Activated CD4-positive, alpha-beta T cell treated with anti-CD3 and anti-CD28 coated beads, Interleukin-2, amount 10 ng/mL, durations not matched to agents 24 days and 14 days (primary cell): ENCODE measurements around the gene SKAP1. TPM values are rescaled to one million over a fixed set of nuclear protein-coding genes. Genes with fewer than 3 reads are reported as not detected.
A peak's percentile ranks its signal among the peaks of the same experiment; 100 is the strongest.
"Not testable (repeated sequence)": the region's sequence is repeated elsewhere in the genome, so short reads cannot be mapped to it uniquely, and the experiment has no call there.

ENCODE experiments used
- DNase-seq: peaks from one replicate; pipeline ENCODE4 v3.0.0; 2022
- H3K27ac Mint-ChIP-seq: one replicate; pipeline ENCODE4 v1.8.0; 2022; ENCODE audit warnings: mild to moderate bottlenecking, mixed read lengths
- H3K27me3 Mint-ChIP-seq: one replicate; pipeline ENCODE4 v1.8.0; 2022; ENCODE audit warnings: mixed read lengths
- H3K36me3 Mint-ChIP-seq: one replicate; pipeline ENCODE4 v1.8.0; 2022; ENCODE audit warnings: low read depth, mild to moderate bottlenecking, mixed read lengths
- H3K4me1 Mint-ChIP-seq: one replicate; pipeline ENCODE4 v1.8.0; 2021; ENCODE audit warnings: mixed read lengths
- H3K4me3 Mint-ChIP-seq: one replicate; pipeline ENCODE4 v1.8.0; 2022; ENCODE audit warnings: mild to moderate bottlenecking, moderate library complexity, mixed read lengths
- H3K9me3 Mint-ChIP-seq: one replicate; pipeline ENCODE4 v1.8.0; 2021; ENCODE audit warnings: mixed read lengths
- intact Hi-C: fragments of 100-400 bp; cut with micrococcal nuclease; formaldehyde crosslinking; loops from one replicate; pipeline ENCODE4 v1.15.1; 2023
- total RNA-seq: library from RNA; stranded (reverse); gene quantifications from 2 replicates; pipeline ENCODE4 v1.2.3, GENCODE V29; 2022

SKAP1 gene
- total RNA-seq, 1 donor from 2014 or later = 59.3 TPM

DNA sequence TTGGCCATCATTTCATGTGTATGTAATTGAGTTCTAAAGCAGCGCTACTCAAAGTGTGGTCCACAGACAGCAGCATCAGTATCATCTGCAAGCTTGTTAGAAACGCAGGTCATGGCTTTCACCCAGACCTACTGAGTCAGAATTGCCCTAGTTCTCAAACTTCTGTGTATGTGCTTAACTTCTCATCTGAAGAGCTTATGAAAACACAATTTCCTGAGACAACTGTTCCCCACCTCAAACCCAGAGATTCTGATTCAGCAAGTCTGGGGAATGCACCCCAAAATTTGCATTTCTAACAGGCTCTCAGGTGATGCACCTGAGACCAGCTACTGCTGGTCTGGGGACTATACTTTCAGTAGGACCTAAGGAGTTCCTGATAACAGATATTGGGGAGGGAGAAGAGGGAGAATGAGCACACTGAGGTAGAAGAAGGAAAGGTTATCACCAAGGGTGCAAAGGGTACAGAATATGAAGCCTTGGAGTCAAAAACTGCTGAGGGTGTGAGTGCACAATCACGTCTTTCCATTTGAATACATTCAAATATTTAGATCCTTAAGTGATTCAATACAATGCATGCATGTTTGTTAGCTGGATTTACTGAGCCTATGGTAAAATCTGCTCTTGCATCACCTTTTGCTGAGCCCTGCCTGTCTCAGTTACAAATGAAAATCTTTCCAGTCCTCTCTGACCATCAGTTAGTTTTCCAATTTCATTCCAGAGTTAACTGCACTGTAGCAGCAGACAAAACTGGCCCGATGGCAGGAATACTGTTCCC lies 29.2 kb upstream of the SKAP1 start:
- H3K9me3 Mint-ChIP-seq = no peaks in the 10 kb centered on the region
- no peaks in the 10 kb centered on the region for H3K36me3 Mint-ChIP-seq
- H3K27me3 Mint-ChIP-seq = peaks cover 3% of the 10 kb centered on the region
- H3K4me1 Mint-ChIP-seq = peaks cover 41% of the 10 kb centered on the region
- intact Hi-C loops = no loop called here
- peak overlapping the region; percentile 4 for H3K27ac Mint-ChIP-seq
- no peak for DNase-seq
- H3K4me3 Mint-ChIP-seq = no peak overlapping the region

DNA sequence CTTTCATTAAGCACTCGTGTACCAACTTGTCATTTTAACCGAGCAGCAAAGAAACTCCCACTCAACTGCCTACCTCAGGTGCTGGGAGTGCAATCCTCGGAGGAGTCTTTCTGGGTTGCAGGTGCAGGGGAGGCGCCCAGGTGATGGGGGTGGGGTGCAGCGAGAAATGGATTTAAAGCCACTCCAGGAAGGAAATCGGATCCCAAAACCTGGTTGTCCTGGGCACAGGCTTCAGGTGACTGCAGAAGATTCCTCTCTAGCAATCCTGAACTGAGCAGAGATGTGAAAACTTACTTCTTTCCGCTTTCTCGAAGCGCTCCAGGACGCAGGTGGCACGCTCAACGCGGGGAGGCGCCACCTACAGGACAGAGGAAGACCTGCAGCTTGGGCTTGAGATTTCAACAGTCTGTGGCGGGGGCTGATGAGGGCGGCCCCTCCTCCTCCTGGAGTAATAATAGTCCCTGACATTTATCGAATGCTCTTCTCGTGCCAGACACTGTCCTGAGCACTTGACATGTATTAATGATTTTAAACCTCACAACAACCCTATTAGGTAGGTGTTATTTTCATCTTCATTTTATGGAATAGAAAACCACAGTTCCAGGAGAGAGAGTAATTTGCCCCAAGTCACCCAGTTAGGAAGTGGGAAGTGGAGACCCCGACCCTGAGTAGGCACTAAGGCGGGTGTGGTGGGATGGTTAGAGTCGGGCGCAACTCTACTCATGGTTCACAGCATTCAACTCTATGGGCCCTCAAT lies 27.2 kb upstream of the SKAP1 start:
- peaks cover 53% of the 10 kb centered on the region for H3K4me1 Mint-ChIP-seq
- no peaks in the 10 kb centered on the region for H3K9me3 Mint-ChIP-seq
- H3K4me3 Mint-ChIP-seq = peak overlapping the region; percentile 53
- DNase-seq = peak; percentile 93
- intact Hi-C loops = loop anchor here (1.0 to 2.0 kb wide), 6 partner anchors 16 to 120 kb away; no protein-coding TSS in a partner anchor
- no peaks in the 10 kb centered on the region for H3K27me3 Mint-ChIP-seq
- H3K36me3 Mint-ChIP-seq = no peaks in the 10 kb centered on the region
- peak overlapping the region; percentile 17 for H3K27ac Mint-ChIP-seq

- H3K27me3 Mint-ChIP-seq = no peaks in the 10 kb centered on the region
- no peaks in the 10 kb centered on the region for H3K9me3 Mint-ChIP-seq
- peaks cover 60% of the 10 kb centered on the region for H3K4me1 Mint-ChIP-seq
- peak overlapping the region; percentile 53 for H3K4me3 Mint-ChIP-seq
- intact Hi-C loops = loop anchor here (2.0 kb wide), 3 partner anchors 26 to 120 kb away; no protein-coding TSS in a partner anchor
- H3K36me3 Mint-ChIP-seq = no peaks in the 10 kb centered on the region
- peak; percentile 75 for DNase-seq
- H3K27ac Mint-ChIP-seq = no peak overlapping the region
Measured at GRCh38 chr17:48456589-48456988, 26.6 kb upstream of the SKAP1 start.

DNA sequence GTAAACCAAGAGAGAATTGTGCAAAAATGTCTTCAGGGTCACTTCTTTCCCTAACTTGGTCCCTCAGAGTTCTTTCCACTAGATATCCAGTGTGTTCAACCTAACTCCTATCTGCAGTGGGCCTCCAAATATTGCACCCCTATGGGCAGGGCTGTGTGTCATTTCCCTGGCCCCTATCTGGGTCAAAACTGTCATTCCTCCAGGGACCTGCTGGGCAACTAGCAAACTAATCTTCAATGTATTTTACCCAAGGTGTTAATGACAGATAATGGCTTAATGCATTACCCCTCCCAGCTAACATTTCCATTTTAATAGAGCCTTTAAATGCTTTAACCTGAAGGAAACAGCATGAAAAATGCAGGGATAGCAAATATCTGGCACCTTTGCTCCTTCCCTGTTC lies 25.8 kb upstream of the SKAP1 start:
- Mint-ChIP-seq H3K36me3 (no peaks in the 10 kb centered on the region), H3K4me1 (peaks cover 63% of the 10 kb centered on the region), H3K9me3 (no peaks in the 10 kb centered on the region), H3K4me3 (no peak overlapping the region), H3K27ac (no peak overlapping the region), H3K27me3 (no peaks in the 10 kb centered on the region)
- intact Hi-C loops = loop anchor here (2.0 kb wide), 3 partner anchors 27 to 119 kb away; no protein-coding TSS in a partner anchor
- no peak for DNase-seq

- no peaks in the 10 kb centered on the region for H3K9me3 Mint-ChIP-seq
- H3K36me3 Mint-ChIP-seq = peaks cover 2% of the 10 kb centered on the region
- peak overlapping the region; percentile 67 for H3K4me3 Mint-ChIP-seq
- peak overlapping the region; percentile 95 for H3K27ac Mint-ChIP-seq
- intact Hi-C loops = loop anchor here (1.0 kb wide), 2 partner anchors 12 to 24 kb away; no protein-coding TSS in a partner anchor
- no peaks in the 10 kb centered on the region for H3K27me3 Mint-ChIP-seq
- peak; percentile 81 for DNase-seq
- peaks cover 61% of the 10 kb centered on the region for H3K4me1 Mint-ChIP-seq
Measured at GRCh38 chr17:48453447-48453846, 23.4 kb upstream of the SKAP1 start.

DNA sequence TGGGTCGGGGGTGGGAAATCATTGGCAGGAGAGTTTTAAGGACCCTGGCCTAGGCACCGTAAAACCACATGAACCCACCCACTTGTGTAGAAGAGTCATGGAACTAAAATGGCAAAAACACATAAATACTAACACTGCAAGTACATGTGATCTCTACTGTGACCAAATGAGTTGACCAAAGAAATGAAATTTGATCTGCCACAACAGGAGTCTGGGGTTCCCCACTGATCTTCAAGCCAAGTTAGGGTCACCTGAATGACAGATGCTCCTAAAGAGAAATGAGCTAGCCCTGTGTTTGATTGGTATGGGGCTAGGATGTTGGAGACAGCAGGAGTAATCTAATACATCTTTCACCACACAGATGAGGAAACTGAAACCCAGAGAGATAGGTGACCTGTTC lies 21.5 kb upstream of the SKAP1 start:
- Mint-ChIP-seq H3K4me1 (peaks cover 52% of the 10 kb centered on the region), H3K9me3 (no peaks in the 10 kb centered on the region), H3K27ac (no peak overlapping the region), H3K27me3 (no peaks in the 10 kb centered on the region), H3K36me3 (peaks cover 2% of the 10 kb centered on the region), H3K4me3 (peak overlapping the region; percentile 20)
- no peak for DNase-seq
- intact Hi-C loops = no loop called here

DNA sequence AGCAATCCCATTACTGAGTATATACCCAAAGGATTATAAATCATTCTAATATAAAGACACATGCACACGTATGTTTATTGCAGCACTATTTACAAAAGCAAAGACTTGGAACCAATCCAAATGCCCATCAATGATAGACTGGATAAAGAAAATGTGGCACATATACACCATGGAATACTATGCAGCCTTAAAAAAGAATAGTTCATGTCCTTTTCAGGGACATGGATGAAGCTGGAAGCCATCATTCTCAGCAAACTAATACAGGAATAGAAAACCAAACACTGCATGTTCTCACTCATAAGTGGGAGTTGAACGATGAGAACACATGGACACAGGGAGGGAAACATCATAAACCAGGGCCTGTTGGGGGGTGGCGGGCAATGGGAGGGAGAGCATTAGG lies 19.3 kb upstream of the SKAP1 start:
- H3K36me3 Mint-ChIP-seq, H3K27me3 Mint-ChIP-seq, H3K9me3 Mint-ChIP-seq, intact Hi-C loops, H3K4me3 Mint-ChIP-seq, DNase-seq, H3K27ac Mint-ChIP-seq: not testable (repeated sequence)
- H3K4me1 Mint-ChIP-seq = peaks cover 47% of the 10 kb centered on the region

- no peak for DNase-seq
- Mint-ChIP-seq H3K4me1 (peaks cover 57% of the 10 kb centered on the region), H3K9me3 (peaks cover 8% of the 10 kb centered on the region), H3K27ac (no peak overlapping the region), H3K36me3 (peaks cover 7% of the 10 kb centered on the region), H3K27me3 (no peaks in the 10 kb centered on the region), H3K4me3 (no peak overlapping the region)
- intact Hi-C loops = no loop called here
Measured at GRCh38 chr17:48445248-48445620, 15.2 kb upstream of the SKAP1 start.

GRCh38 chr17:48444516-48445247 lies 14.7 kb upstream of the SKAP1 start:
- H3K9me3 Mint-ChIP-seq = peaks cover 8% of the 10 kb centered on the region
- peaks cover 60% of the 10 kb centered on the region for H3K4me1 Mint-ChIP-seq
- peak overlapping the region; percentile 71 for H3K4me3 Mint-ChIP-seq
- peaks cover 7% of the 10 kb centered on the region for H3K36me3 Mint-ChIP-seq
- peak; percentile 82 for DNase-seq
- peak overlapping the region; percentile 88 for H3K27ac Mint-ChIP-seq
- H3K27me3 Mint-ChIP-seq = no peaks in the 10 kb centered on the region
- intact Hi-C loops = loop anchor here (5.0 kb wide), 1 partner anchor 38 kb away; no protein-coding TSS in a partner anchor

DNA sequence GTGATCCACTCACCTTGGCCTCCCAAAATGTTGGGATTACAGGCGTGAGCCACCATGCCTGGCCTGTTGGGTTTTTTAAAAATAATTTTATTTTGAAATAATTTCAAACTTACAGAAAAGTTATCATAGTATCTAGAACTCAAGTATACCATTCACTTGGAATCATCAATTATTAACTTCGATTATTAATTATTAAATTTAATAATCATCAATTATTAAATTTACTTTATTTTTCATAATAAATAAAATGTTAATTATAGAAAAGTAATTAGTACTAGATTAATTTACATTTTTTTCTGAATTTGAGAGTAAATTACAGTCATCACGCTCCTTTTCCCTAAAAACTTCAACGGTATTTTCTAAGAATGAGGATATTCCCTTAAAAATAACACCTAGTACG lies 13.7 kb upstream of the SKAP1 start:
- Mint-ChIP-seq H3K36me3 (peaks cover 5% of the 10 kb centered on the region), H3K9me3 (peaks cover 8% of the 10 kb centered on the region), H3K27me3 (no peaks in the 10 kb centered on the region), H3K4me1 (peaks cover 70% of the 10 kb centered on the region), H3K4me3 (no peak overlapping the region), H3K27ac (no peak overlapping the region)
- no peak for DNase-seq
- intact Hi-C loops = loop anchor here (5.0 kb wide), 1 partner anchor 39 kb away; no protein-coding TSS in a partner anchor

GRCh38 chr17:48442819-48443218 lies 12.8 kb upstream of the SKAP1 start:
- Mint-ChIP-seq H3K4me3 (peak overlapping the region; percentile 51), H3K36me3 (peaks cover 5% of the 10 kb centered on the region), H3K9me3 (peaks cover 8% of the 10 kb centered on the region), H3K27ac (peak overlapping the region; percentile 95), H3K27me3 (no peaks in the 10 kb centered on the region), H3K4me1 (peaks cover 79% of the 10 kb centered on the region)
- intact Hi-C loops = loop anchor here (5.0 kb wide), 1 partner anchor 39 kb away; no protein-coding TSS in a partner anchor
- DNase-seq = peak; percentile 72

DNA sequence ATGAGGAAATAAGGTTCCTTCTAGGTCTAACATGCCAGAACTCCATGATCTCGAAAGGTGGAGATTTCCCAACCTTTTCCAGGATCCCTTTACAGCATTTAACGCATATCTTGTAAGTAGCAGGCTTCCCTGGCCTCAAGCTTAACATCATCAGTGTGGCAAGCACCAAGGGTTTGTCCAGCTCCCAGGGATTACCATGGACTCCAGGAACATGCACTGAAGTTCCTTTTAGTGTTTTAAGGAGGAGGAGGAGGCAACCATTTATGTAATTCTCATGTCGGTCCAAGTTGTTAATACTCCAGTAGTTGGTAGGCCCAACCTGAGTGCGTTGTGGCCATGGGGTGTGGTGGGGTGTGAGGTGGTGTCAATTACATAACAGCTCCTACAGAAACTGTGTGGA lies 11.8 kb upstream of the SKAP1 start:
- intact Hi-C loops = loop anchor here (1.0 to 5.0 kb wide), 3 partner anchors 11 to 40 kb away; no protein-coding TSS in a partner anchor
- peaks cover 9% of the 10 kb centered on the region for H3K9me3 Mint-ChIP-seq
- H3K36me3 Mint-ChIP-seq = peaks cover 5% of the 10 kb centered on the region
- DNase-seq = no peak
- H3K4me1 Mint-ChIP-seq = peaks cover 83% of the 10 kb centered on the region
- peak overlapping the region; percentile 95 for H3K27ac Mint-ChIP-seq
- peak overlapping the region; percentile 51 for H3K4me3 Mint-ChIP-seq
- H3K27me3 Mint-ChIP-seq = no peaks in the 10 kb centered on the region

DNA sequence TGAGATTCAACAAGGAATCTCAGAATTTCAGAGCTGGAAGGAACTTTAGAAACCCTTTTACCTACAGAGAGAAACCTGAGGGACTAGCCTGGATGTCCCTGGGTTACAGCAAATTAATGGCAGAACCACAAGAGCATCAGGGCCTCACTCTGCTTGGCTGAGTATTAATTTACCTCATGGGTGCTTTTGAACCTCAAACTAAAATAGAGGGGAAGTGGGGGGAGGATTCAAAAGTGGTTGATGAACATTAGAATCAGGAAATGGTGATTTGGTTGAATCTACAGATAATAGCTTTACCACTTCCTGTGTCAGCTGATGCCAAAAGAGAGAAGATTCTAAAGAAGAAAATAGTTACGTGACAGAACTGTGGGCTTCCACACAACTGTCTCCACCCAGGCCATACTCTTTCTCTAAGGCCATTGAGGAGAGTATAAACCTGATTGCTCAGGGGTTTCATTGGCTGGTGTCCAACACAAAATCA lies 11.3 kb upstream of the SKAP1 start:
- DNase-seq = peak; percentile 86
- intact Hi-C loops = loop anchor here (1.0 to 5.0 kb wide), 3 partner anchors 12 to 41 kb away; no protein-coding TSS in a partner anchor
- peaks cover 7% of the 10 kb centered on the region for H3K36me3 Mint-ChIP-seq
- peak overlapping the region; percentile 95 for H3K27ac Mint-ChIP-seq
- peaks cover 83% of the 10 kb centered on the region for H3K4me1 Mint-ChIP-seq
- no peaks in the 10 kb centered on the region for H3K27me3 Mint-ChIP-seq
- peaks cover 14% of the 10 kb centered on the region for H3K9me3 Mint-ChIP-seq
- H3K4me3 Mint-ChIP-seq = peak overlapping the region; percentile 51
